ENCODE data around the gene DGCR6L.
"Not testable (repeated sequence)": the region's sequence is repeated elsewhere in the genome, so short reads cannot be mapped to it uniquely, and the experiment has no call there.

DNA sequence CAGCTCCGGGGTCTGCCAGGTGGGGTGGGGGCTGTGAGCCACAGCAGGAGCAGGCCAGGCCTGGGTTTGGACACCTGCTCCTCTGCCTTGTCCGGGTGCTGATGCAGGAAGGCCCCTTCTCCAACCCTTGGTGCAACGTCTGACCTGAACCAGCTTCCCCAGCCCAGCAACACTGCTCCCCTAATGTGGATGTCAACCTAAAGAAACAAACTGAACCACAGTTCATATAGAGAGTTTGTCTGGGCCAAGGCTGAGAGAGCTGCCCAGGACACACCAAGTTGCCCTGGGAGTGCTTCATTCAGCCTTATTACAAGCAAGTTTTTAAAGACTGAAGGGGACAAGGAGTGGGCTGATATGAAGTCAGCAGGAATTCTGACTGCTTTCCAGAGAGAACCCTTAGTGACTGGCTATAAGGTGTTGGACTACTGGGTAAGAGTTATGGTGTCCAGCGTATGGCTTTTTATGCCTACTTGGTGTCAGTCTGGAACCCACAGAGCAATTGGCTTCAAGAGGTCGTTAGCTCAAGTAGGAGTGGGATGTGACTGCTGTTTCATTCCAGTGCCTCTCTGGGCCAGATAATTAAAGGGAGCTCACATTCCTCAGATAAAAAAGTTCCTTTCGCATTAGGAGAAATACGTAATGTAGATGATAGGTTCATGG, 1.8 kb upstream of the DGCR6L start:
- TF ChIP-seq CTCF, EP300 (IDR thresholded peaks at IDR 0.05): not testable (repeated sequence)
